HUDEP-2 (cell line): ENCODE data around the gene PHTF2.

ENCODE experiments used
- DNase-seq, 76 experiments: peaks; one replicate each; lab custom pipeline; 2025; ENCODE audit not compliant: unreplicated experiment in 76 of 76; lab: John Stamatoyannopoulos, UW

PHTF2 gene

DNA sequence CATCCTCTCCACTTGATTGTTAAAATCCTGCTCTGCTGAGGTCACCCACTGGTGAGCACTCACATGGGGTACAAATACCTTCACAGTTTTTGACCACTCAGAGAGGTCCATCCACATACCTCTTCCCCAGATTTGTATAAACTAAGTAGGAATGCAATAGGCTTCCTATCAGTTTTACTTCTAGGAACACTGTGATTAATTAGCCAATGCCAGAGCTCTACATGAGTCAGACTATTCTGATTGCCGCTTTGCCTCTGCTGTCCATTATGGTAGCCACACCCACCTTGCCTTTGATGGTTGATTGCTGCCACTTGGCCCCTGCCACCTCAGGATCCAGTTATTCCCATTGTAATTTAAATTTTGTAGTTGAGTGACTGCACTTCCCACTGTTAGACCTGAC lies 73.7 kb downstream of the PHTF2 start:
- DNase-seq: peak in 1 of 76 experiments; percentile 1

GRCh38 chr7:77873416-77874327 lies 75.1 kb downstream of the PHTF2 start:
- DNase-seq: peak in 42 of 76 experiments; percentile 2 to 59 (median 16)

- DNase-seq: no peak
Observed at GRCh38 chr7:77877791-77878190, 79.2 kb downstream of the PHTF2 start.

DNA sequence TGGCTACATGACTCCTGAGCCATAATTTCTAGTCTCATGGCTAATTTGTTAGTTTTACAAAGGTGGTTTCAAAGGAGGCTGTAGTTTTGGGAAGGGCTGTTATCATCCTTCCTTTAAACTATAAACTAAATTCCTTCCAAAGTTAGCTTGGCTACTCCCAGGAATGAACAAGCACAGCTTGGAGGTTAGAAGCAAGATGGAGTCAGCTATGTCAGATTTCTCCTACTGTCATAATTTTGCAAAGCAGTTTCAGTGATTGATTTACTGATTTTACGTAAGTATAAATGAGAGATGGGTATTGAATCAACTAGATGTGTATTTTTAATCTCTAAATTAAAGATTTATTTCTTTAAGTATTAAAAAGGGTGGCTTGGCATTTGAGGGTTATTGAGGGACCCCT lies 79.9 kb downstream of the PHTF2 start:
- no peak for DNase-seq

- no peak for DNase-seq
Observed at GRCh38 chr7:77879272-77879671, 80.7 kb downstream of the PHTF2 start.

GRCh38 chr7:77881871-77882270 lies 83.3 kb downstream of the PHTF2 start:
- no peak for DNase-seq

GRCh38 chr7:77885155-77885554 lies 86.6 kb downstream of the PHTF2 start:
- DNase-seq: no peak

GRCh38 chr7:77887567-77887966 lies 89.0 kb downstream of the PHTF2 start:
- peak in 3 of 76 experiments; percentile 5 to 14 (median 6) for DNase-seq

DNA sequence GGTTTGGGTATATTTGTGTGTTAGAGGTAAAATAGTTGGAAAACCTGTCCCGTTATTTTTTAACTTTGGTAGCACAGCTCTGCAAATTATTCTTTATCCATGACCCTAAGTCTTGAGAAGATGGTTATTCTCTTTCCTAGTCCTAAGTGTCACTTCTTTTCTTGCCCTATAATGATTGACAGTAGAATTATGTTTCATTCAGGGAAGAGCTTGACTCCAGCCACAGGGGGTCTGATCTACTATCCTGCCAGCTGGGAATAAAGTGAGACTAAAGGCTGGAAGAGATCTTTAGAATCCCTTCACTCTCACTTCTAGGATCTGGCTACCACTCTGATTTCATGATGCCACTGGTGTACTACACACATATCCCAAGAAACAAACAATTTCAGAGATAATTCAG lies 90.4 kb downstream of the PHTF2 start:
- DNase-seq: no peak

GRCh38 chr7:77893813-77894212 lies 95.2 kb downstream of the PHTF2 start:
- DNase-seq: no peak

GRCh38 chr7:77894574-77895091 lies 96.1 kb downstream of the PHTF2 start:
- no peak for DNase-seq

DNA sequence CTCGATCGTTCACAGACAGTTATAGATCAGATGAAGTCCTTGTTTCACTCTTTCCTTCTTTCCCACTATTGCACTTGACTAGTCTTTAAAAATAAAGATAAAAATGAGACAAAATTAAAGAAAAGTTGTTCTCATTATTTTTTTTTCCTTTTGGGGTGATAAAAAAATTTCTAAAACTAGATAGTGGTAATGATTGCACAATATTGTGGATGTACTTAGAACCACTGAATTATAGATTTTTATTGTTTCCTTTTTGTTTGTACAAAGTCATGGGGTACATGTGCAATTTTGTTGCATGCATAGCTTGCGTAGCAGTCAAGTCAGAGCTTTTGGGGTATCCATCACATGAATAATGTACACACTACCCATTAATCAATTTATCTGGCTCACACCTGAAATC lies 97.3 kb downstream of the PHTF2 start:
- no peak for DNase-seq

DNA sequence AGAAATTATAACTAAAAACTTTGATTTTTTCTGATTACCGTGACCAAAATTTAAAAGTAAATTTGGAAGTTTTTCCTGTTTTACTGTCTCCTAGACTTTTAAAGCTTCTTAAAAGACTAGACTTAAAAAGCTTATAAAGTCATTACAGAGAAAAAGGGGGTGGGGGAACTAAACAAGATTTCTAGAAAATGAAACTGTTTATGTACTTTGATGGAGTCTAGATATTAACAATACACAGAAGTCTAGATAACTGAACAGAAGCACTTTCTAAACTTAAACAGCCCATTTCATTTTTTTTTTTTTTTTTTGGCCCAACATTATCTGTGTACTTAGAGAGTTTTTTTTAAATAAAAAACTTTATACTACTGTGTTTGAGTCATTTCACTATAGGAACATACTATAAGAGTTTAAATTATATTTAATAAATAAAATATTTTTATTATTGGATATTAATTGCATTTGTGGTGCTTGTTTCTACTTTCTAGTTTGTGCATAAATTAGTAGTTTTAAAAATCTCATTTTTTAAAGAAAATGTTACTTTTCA lies 98.5 kb downstream of the PHTF2 start:
- DNase-seq: no peak

DNA sequence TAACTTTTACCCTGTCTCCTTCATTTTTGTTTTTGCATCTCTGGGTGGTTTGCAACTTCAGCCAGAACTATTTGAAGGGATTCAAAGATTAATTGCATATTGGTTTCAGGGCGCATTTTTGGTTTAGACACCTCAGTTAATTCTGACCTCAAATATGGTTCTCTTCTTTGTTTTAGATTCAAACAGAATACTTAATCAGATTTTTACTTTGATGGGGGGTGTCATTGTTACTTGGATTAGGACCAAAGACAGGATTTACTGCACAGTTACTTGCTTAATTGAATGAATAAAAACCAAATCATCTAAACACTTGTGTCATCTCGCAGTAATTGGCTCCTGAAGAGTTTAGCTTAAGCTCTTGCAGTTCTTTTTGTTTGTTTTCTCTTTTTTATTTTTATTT lies 100.9 kb downstream of the PHTF2 start:
- DNase-seq: no peak

DNA sequence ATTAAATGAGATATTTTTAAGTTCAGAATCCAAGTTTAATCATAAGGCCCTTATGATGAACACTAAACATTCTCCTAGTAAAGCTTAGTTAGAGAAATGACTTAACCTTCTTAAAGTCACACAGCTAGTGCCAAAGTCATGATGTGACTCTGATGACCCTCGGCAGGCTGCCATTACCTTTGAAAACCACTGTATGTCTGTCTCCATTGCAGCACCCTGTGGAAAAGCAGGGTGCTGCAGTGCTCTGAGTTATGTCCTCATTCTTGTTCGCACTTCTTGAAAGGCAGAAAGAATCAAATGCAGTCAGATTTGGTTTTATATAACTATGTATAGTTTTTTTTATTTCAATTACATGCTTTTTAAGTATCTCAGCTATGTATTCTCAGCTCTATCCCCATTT lies 105.0 kb downstream of the PHTF2 start:
- DNase-seq: peak in 14 of 76 experiments; percentile 2 to 41 (median 24)

DNA sequence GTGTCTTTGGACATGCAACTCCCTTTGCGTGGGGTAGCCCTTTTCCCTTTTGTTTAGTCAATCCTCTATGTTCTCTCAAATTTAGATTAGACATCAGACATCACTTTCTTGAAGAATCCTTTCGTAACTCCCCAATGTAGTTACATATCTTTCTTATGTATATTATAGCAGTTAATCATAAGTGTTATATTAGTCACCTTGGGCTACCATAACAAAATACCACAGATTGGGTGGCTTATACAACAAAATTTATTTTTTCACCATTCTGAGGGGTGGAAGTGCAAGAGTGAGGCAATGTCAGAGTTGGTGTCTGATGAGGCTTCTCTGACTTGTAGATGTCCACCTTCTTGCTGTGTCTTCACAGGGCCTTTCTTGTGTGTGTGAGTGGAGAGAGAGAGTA lies 105.7 kb downstream of the PHTF2 start:
- no peak for DNase-seq

DNA sequence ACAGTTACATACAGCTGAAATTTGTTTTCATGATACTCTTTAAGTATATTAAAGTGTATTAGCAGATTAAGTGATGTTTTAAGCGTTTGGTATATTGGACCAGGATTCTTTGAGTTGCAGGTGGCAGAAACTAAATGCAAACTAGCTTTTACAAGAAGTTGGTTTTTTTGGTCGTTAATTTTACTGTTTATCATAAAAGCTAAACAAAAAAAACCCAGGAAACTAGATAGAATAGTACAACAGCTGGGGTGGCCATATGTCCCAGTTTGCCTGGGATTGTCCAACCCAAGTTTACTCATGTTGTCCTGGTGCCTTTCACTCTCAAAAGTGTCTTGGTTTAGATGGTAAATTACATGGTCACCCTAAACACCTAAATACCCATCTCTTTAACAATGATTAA lies 108.7 kb downstream of the PHTF2 start:
- DNase-seq: no peak

DNA sequence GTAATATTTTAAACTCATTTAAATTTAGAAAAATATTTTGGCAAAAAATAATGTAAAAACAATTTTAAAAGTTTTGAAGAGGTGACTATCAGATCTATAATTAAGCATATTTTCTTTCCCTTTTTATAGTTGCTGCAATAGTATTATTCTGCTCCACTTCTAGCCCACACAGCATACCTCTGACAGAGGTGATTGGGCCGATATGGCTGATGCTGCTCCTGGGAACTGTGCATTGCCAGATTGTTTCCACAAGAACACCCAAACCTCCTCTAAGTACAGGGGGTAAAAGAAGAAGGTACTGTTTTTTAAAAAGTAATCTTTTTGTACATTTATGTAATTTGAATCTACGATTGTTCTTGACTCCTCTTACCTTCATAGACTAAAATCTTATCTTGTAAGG lies 110.1 kb downstream of the PHTF2 start:
- no peak for DNase-seq

- peak in 11 of 76 experiments; percentile 1 to 44 (median 13) for DNase-seq
Observed at GRCh38 chr7:77910124-77910523, 111.6 kb downstream of the PHTF2 start.

- DNase-seq: no peak
Observed at GRCh38 chr7:77912293-77912692, 113.7 kb downstream of the PHTF2 start.

DNA sequence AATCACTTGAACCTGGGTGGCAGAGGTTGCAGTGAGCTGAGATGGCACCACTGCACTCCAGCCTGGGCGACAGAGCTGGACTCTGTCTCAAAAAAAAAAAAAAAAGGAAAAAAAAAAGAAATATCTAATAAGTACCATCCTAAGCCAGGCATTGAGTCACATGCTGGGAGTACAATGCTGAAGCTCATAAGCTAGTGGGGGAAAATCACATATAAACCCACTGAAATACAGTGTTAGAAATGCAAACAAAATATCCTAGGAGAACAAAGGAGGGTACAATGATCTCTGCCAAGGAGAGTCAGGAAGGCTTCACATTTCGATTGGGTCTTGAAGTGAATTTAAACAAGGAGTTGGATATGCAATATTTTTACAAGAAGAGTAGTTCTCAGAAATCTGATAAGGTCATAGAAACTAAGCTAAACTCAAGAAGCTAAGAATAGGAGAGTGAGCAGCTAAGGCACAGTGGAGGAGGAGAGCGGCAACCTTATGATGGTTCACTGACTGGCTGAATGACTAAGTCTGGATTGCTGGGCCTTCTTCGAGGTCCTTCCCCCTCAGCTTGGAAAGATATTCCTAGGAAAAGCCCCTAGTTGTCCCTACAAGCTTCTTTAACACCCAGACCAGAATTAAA lies 115.5 kb downstream of the PHTF2 start:
- DNase-seq: peak in 7 of 76 experiments; percentile 7 to 55 (median 20)
